Caco-2 (cell line): ENCODE results near the gene EVC2. TPM values are rescaled to one million over a fixed set of nuclear protein-coding genes. Genes with fewer than 3 reads are reported as not detected.

ENCODE experiments used
- BruUV-seq: library from RNA; stranded (reverse); fragments of 400-500 nt; replicated peaks from 2 replicates; lab custom pipeline; 2021; lab: Mats Ljungman, UMichigan
- CTCF ChIA-PET: fragments of 300-600 bp; sonication (Branson Sonifier 250); formaldehyde crosslinking; loops from one replicate; lab custom pipeline; 2022; ENCODE audit warnings: antibody characterized with exemption; lab: Charles Lee
- POLR2A ChIA-PET: fragments of 300-600 bp; sonication (Branson Sonifier 250); formaldehyde crosslinking; loops from one replicate; lab custom pipeline; 2022; ENCODE audit warnings: antibody characterized with exemption; lab: Charles Lee
- DNase-seq, 2 experiments: peaks; one replicate each; pipeline versions ENCODE4 v3.0.0 to v3.0.0-alpha.2; 2020 to 2022
- H3K27me3 ChIP-seq: replicated peaks from 2 replicates; pipeline ENCODE4 v1.6.0; 2011; ENCODE audit warnings: low read length; ENCODE audit not compliant: control insufficient read depth, insufficient read depth
- H3K36me3 ChIP-seq: 2 replicates; pipeline ENCODE4 v1.5.1; 2011; ENCODE audit warnings: low read length; ENCODE audit not compliant: control insufficient read depth, insufficient read depth
- H3K4me1 ChIP-seq: fragments of 250-450 bp; sonication (Bioruptor Pico); 2 replicates; pipeline ENCODE4 v1.5.1; 2020; ENCODE audit warnings: mild to moderate bottlenecking
- H3K4me3 ChIP-seq: 2 replicates; pipeline ENCODE4 v1.5.1; 2011; ENCODE audit warnings: low read depth, mild to moderate bottlenecking, control low read depth, low read length
- H3K9me3 ChIP-seq: fragments of 250-450 bp; sonication (Bioruptor Pico); 2 replicates; pipeline ENCODE4 v1.5.1; 2020; ENCODE audit warnings: mild to moderate bottlenecking, moderate library complexity
- H3K27ac Mint-ChIP-seq: one replicate; pipeline ENCODE4 v1.8.0; 2022; ENCODE audit warnings: mixed read lengths; ENCODE audit not compliant: unreplicated experiment
- H3K27me3 Mint-ChIP-seq: one replicate; pipeline ENCODE4 v1.8.0; 2022; ENCODE audit warnings: mixed read lengths; ENCODE audit not compliant: insufficient read depth, unreplicated experiment
- H3K36me3 Mint-ChIP-seq: one replicate; pipeline ENCODE4 v1.8.0; 2022; ENCODE audit warnings: mild to moderate bottlenecking, mixed read lengths; ENCODE audit not compliant: insufficient read depth, unreplicated experiment
- H3K4me1 Mint-ChIP-seq: one replicate; pipeline ENCODE4 v1.8.0; 2022; ENCODE audit warnings: low read depth, mixed read lengths; ENCODE audit not compliant: unreplicated experiment
- H3K4me3 Mint-ChIP-seq: one replicate; pipeline ENCODE4 v1.8.0; 2022; ENCODE audit warnings: mild to moderate bottlenecking, moderate library complexity, mixed read lengths; ENCODE audit not compliant: unreplicated experiment
- H3K9me3 Mint-ChIP-seq: one replicate; pipeline ENCODE4 v1.8.0; 2022; ENCODE audit warnings: mixed read lengths; ENCODE audit not compliant: unreplicated experiment
- CTCF ChIP-seq, 2 experiments: fragments of 200-600 bp in 1 of 2; IDR thresholded peaks; 1 replicate in 1 of 2; 2 replicates in 1 of 2; pipeline versions ENCODE4 v1.5.1 to v1.8.0; 2011 to 2022; ENCODE audit warnings: antibody characterized with exemption in 1 of 2, control low read depth in 1 of 2, inconsistent platforms in 1 of 2, low read depth in 1 of 2, low read length in 1 of 2, mild to moderate bottlenecking in 1 of 2, moderate library complexity in 1 of 2; ENCODE audit not compliant: insufficient read depth in 1 of 2, severe bottlenecking in 1 of 2, unreplicated experiment in 1 of 2
- intact Hi-C: fragments of 100-400 bp; cut with micrococcal nuclease; formaldehyde crosslinking; loops from one replicate; pipeline ENCODE4 v1.10.0; 2022; ENCODE audit not compliant: unreplicated experiment
- total RNA-seq: library from RNA; stranded (reverse); gene quantifications from 2 replicates; pipeline ENCODE4 v1.2.3, GENCODE V29; 2022

The EVC2 gene
- total RNA-seq, 1 experiment from 2014 or later: not detected

GRCh38 chr4:5638316-5638715 lies 70.0 kb downstream of the EVC2 start:
- BruUV-seq: no TSS peak
- Histone ChIP-seq H3K4me1 (no peaks in the 10 kb centered on the region), H3K36me3 (no peaks in the 10 kb centered on the region), H3K27me3 (no peaks in the 10 kb centered on the region), H3K9me3 (no peaks in the 10 kb centered on the region), H3K4me3 (no peak overlapping the region)
- CTCF ChIA-PET: no interaction called here
- Mint-ChIP-seq H3K4me1 (no peaks in the 10 kb centered on the region), H3K9me3 (no peaks in the 10 kb centered on the region), H3K4me3 (no peak overlapping the region), H3K27me3 (peaks cover 3% of the 10 kb centered on the region), H3K27ac (no peak overlapping the region), H3K36me3 (no peaks in the 10 kb centered on the region)
- DNase-seq: no peak
- intact Hi-C loops: no loop called here
- POLR2A ChIA-PET: no interaction called here
- TF ChIP-seq CTCF (IDR thresholded peaks at IDR 0.05; ENCODE audit: insufficient read depth in 1 of 2, low read depth in 1 of 2, low read length in 1 of 2, severe bottlenecking in 1 of 2, unreplicated experiment in 1 of 2): no peak

- no peak for TF ChIP-seq CTCF (IDR thresholded peaks at IDR 0.05; ENCODE audit: insufficient read depth in 1 of 2, low read depth in 1 of 2, low read length in 1 of 2, severe bottlenecking in 1 of 2, unreplicated experiment in 1 of 2)
- Mint-ChIP-seq H3K27me3 (peaks cover 3% of the 10 kb centered on the region), H3K4me3 (no peak overlapping the region), H3K36me3 (no peaks in the 10 kb centered on the region), H3K27ac (no peak overlapping the region), H3K4me1 (no peaks in the 10 kb centered on the region), H3K9me3 (no peaks in the 10 kb centered on the region)
- Histone ChIP-seq H3K4me1 (no peaks in the 10 kb centered on the region), H3K4me3 (no peak overlapping the region), H3K36me3 (no peaks in the 10 kb centered on the region), H3K9me3 (no peaks in the 10 kb centered on the region), H3K27me3 (no peaks in the 10 kb centered on the region)
- no TSS peak for BruUV-seq
- no peak for DNase-seq
- CTCF ChIA-PET: no interaction called here
- intact Hi-C loops: no loop called here
- POLR2A ChIA-PET: no interaction called here
These were observed 71.3 kb downstream of the EVC2 start for GRCh38 chr4:5636766-5637670.

GRCh38 chr4:5635826-5636195 lies 72.5 kb downstream of the EVC2 start:
- no peaks in the 10 kb centered on the region for H3K9me3 ChIP-seq
- no peaks in the 10 kb centered on the region for H3K4me1 ChIP-seq
- no peaks in the 10 kb centered on the region for H3K27me3 Mint-ChIP-seq
- no peak overlapping the region for H3K4me3 ChIP-seq
- TF ChIP-seq CTCF (IDR thresholded peaks at IDR 0.05; ENCODE audit: insufficient read depth in 1 of 2, low read depth in 1 of 2, low read length in 1 of 2, severe bottlenecking in 1 of 2, unreplicated experiment in 1 of 2): no peak
- intact Hi-C loops: no loop called here
- BruUV-seq: no TSS peak
- no peaks in the 10 kb centered on the region for H3K9me3 Mint-ChIP-seq
- H3K27ac Mint-ChIP-seq: no peak overlapping the region
- CTCF ChIA-PET: no interaction called here
- H3K4me1 Mint-ChIP-seq: no peaks in the 10 kb centered on the region
- no peaks in the 10 kb centered on the region for H3K27me3 ChIP-seq
- no peak overlapping the region for H3K4me3 Mint-ChIP-seq
- POLR2A ChIA-PET: no interaction called here
- H3K36me3 ChIP-seq: no peaks in the 10 kb centered on the region
- H3K36me3 Mint-ChIP-seq: no peaks in the 10 kb centered on the region
- DNase-seq: no peak
